HG03460 (cell line): Measurements from ENCODE around the gene RHBDF1.

Experiments
- ATAC-seq: cut with Tn5 transposase; IDR thresholded peaks from one replicate; pipeline ENCODE4 v1.9.1; 2021; ENCODE audit not compliant: unreplicated experiment

RHBDF1 gene, protein sequence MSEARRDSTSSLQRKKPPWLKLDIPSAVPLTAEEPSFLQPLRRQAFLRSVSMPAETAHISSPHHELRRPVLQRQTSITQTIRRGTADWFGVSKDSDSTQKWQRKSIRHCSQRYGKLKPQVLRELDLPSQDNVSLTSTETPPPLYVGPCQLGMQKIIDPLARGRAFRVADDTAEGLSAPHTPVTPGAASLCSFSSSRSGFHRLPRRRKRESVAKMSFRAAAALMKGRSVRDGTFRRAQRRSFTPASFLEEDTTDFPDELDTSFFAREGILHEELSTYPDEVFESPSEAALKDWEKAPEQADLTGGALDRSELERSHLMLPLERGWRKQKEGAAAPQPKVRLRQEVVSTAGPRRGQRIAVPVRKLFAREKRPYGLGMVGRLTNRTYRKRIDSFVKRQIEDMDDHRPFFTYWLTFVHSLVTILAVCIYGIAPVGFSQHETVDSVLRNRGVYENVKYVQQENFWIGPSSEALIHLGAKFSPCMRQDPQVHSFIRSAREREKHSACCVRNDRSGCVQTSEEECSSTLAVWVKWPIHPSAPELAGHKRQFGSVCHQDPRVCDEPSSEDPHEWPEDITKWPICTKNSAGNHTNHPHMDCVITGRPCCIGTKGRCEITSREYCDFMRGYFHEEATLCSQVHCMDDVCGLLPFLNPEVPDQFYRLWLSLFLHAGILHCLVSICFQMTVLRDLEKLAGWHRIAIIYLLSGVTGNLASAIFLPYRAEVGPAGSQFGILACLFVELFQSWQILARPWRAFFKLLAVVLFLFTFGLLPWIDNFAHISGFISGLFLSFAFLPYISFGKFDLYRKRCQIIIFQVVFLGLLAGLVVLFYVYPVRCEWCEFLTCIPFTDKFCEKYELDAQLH

DNA sequence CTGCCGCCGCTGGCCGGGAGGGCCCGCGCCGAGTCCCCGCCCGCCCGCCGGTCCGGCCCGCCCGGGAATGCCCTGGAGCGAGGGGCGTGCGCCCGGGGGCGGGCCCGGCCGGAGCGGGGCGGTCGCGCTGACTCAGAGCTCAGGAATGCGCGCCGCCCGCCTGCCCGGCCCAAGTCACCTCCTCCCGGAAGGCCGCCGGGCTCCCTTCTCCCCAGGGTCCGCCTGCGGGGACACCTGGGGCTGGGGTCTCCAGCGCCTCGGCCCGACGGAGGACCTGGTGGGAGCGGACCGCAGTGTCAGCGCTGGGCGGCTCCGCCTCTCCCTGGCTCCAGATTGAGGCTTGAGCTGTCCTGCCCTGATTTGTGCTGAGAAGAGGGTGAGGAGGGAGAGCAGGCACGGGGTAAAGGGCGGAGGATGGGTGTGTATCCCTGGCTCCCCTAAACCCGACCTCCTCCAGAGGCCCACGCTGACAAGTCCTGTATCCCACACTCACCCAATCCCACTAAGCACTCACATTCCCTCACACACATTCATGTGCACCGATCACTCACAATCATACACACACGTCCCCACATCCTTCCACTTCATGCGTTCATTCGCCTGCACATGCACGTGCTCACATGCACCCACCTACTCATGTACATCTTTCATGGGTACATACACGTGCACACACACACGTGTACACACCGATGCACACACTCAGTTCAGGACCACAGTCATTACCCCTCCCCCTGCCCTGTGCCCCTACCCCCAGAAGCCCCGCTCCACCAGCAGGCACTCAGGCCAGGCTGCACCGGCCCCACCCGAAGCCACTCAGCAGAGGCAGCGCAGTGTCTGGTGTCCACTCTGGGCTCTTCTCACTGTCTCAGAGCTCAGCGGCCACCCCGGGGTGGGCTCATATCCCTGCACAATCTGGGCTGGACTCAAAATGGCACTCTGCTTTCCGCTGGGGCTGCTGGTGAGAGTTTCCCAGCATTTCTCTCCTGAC, at the start of gene RHBDF1:
Gene RHBDF1 (minus strand): TSS at position 71 of the 988 bp plus-strand sequence. CDS start 7,616 bp downstream, outside the sequence.
- ATAC-seq: no peak

DNA sequence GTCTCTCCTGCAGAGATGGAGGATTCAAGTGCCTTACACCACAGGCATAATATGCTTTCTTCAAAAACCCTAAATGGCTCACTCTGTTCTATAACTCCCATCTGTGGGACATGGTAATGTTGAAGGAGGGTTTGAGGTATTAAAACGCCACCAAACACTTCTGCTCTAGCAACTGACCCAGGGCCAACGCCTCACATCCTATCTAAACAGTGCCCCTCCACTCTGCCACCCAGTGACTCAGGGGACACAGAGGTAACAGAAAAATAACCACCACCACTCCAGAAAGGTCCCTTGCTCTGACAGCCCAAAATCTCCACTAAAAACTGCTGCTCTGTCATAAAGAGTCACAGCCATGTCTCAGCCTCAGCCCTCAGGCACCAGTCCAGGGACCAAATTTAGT, 48.3 kb upstream of the RHBDF1 start:
- no peak for ATAC-seq

DNA sequence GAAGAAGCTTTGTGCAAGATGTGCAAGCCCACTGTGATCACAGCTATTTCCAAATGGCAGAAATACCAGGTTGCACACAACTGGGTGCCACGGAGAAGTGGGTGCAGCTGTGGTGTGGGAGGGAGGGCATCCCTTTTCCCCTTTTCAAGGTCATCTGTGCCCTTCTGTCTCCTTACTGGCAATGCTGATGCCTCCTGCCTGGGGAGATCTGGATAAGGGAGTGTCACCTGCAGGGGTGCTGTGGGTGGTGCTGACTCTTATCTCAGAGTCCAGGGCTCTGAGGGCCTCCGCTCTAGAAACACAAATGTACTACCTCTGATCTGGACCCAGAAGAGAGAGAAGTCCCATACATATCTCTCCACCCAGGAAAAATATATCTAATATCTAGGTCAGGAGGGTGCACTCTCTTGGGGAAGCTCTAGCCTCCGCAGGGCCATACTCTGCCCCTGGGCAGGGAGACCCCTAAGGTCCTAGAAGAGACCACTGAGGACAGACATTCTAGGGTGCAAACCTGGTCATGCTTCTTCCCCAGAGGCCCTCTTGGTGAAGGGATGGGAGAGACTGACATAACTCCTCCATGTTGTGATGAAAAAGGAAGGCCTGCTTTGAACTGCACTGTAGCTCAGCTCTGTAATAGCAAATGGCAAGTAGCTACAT, 47.5 kb upstream of the RHBDF1 start:
- no peak for ATAC-seq

DNA sequence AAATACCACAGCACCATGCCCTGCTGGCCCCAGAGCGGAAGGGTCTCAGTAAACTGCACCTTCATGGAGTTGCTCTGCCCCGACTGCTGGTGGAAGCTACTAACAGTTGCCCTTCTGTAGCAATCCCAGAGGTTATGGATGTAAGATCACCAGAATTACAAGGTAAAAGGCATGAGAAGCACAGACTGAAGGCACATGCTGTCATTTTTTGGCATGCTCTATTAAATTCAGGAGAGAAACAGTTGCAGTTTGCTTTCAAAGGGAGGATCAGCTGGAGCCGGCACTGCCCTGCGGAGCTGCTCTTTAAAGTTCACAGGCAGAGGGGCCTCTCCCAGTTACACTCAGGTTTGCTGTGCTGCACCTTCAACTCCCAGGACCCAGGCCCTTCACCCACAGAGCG, 46.9 kb upstream of the RHBDF1 start:
- no peak for ATAC-seq

DNA sequence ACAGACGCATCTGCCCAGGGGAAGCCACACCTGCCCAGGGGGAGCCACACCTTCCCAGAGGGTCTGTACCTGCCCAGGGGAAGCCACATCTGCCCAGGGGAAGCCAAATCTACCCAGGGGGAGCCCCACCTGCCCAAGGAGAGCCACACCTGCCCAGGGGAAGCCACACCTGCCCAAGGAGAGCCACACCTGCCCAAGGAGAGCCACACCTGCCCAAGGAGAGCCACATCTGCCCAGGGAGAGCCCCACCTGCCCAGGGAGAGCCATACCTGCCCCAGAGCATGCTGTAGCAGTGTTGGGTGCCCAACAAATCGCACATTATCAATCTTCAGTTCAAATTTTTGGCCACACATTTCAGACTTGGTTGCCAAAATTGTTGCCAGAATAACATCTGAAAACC, 46.4 kb upstream of the RHBDF1 start:
- ATAC-seq: no peak

DNA sequence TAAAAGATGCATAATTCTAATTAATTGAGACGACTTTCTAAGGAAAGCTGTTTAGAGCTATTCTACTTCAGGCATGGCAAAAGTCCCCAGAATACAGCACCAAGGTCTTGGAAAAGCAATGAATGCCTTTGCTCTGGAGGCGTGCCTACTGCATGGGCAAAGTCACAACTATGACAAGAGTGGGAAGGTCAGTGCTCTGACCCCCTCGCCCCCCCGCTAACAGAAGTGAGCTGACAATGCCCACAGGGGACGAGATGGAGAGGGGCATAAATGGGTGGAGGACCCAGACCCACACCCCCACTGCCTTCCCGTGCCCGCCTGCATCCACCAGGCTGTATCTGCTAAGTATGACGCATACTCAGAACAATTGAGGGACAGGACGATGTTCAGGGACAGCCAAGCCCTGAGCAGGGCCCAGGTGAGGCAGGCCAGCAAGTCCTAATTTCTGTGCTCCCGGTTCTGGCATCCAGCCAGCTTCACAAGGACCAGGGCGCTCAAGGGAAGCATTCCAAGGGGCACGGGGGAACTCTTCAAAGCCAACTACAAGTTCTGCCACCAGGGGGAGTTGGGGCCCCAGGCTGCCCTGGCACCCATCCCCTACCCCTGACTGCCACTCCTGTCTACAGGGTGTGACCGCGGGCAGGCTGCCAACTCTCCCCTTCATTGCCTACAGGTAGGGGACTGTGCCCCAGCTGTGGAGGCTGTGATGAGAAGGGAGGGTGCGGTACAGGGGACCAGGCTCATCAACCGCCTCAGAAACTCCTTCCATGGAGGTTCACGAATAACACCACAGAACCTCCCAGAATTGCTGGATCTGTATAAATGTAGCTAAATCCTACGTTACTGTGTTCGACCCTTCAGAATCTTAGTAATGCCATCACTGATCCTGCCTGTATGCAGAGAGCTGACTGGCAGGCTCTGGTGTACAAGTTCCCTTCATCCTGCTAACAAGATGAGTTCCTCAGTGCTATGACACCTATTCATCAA, 45.2 kb upstream of the RHBDF1 start:
- ATAC-seq: no peak

DNA sequence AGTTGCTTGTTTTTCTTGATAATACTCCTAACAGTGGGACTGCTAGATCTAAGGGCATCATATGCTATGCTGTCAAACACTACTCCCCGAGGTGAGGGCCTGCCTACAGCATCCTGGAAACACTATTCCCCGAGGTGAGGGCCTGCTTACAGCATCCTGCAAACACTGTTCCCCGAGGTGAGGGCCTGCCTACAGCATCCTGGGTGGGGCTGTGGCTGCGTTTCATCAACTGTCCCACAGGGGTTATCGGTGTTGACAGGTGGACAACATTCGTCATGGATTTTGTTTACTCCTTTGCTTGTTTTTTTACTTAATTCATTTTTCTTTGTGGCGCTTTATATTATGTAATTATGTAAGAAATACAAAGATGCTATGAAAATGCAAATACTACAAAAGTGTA, 43.6 kb upstream of the RHBDF1 start:
- no peak for ATAC-seq

DNA sequence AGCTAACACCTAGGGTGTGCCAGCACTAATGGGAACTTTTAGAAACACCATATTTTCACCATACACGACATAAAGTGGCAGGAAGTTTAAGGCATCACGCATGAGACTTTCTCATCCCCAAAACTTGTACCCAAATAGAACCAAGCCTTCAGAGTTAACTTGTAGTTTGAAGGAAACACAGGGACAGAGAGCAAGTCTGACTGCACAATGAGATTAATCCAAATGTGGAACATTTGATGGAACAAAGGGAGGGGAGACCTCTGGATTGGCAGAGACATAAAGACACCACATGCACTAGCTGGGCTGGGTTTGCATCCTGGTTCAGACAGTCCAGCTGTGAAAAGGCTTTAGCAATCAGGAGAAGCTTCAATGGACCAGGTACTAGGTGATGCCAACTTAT, 41.9 kb upstream of the RHBDF1 start:
- ATAC-seq: no peak

DNA sequence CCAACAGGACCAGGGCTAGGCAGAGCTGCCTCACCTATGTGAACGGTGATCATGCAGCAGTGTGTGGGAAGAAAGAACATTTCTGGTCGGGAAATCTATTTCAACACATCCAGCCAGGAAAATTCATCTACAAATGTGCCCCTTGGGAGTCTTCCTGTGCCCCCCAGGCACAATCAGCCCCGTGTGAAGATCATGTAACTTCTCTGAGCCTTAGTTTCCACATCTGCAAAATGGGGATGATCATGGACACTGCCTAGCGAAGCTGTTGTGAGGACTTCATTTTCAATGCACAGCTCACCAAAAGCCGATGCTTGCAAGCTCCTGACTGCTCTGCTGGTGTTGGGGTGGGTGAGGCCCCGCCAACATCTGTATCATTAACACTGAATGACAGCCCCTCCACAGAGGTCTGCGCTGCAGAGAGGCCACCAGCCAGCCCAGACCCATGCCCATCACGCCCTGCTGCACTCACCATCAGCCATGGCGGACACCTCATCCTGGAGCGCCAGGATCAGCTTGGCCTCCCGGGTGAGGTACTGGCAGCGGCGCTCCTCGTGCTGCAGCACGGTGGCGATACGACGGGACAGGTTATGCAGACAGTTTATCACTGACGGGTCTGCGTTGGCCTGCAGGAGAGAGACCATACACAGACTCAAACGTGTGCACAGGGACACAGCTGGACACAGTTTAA, 39.9 kb upstream of the RHBDF1 start:
- no peak for ATAC-seq

DNA sequence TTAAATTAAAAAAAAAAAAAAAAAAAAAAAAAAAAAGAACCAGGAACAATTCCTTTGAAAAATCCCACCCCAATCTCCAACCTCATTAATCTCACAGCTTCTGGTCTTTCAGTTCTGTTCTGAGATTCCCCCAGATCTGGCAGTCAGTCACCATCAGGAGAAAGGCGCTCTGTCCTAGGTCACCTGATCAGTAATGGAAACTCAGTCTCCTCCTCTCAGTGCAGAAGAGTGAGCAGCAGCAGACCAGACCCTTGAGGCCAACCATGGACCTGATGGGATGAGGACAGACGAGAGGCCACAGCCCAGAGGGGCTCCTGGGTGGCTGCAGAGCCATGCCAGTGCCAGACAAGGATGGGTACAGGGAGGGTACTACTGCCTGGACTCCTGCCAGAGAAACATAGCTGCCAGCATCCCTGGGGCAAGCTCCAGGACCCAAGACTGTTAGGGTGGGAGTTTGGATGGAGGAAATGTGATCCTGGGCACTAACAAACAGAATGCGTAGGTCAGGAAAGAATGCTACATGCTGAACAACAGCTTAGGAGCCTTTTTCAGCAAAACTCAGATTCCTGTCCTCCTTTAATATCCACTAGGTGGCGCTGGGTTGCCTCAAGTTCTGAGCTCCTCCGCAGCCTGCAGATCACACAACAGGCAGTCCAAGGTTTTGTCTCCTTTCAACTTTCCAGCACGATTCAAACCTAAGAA, 34.3 kb upstream of the RHBDF1 start:
- no peak for ATAC-seq

DNA sequence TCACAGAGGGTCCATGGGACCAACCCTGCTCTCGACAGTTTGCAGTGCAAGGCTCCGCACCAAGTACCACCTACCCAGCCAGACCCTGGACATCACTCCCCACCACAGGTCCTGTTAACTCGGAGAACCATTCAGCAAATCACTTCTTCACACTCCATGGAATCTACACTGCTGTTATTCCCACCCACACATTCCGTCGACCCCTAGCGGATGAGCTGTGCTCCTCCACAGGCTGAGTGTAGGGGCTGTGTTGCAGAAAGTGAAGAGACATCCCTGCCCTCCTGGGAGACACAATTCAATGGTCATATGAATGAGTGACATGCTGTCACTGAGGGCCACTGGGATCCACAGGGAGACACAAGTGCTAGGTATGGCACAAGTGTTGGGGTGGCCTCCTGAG, 33.1 kb upstream of the RHBDF1 start:
- ATAC-seq: no peak

DNA sequence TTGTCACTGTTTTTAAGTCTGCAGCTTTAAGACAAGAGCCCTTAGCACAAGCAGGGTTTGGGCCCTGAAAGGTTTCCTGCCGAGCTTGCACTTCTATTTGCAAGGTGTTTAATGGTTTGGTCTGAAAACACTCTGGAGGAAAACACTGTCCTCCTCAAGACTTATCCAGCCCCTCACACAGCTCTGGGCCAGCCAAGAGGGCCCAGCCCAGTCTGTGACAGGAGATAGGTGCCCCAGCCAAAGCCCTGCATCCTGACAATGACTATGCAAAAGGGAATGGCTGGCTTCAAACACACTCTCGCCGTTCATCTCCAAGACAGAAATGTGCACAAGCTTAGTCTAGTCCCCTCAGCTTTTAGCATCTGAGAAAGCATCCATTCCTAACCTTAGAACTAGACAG, 32.5 kb upstream of the RHBDF1 start:
- no peak for ATAC-seq

DNA sequence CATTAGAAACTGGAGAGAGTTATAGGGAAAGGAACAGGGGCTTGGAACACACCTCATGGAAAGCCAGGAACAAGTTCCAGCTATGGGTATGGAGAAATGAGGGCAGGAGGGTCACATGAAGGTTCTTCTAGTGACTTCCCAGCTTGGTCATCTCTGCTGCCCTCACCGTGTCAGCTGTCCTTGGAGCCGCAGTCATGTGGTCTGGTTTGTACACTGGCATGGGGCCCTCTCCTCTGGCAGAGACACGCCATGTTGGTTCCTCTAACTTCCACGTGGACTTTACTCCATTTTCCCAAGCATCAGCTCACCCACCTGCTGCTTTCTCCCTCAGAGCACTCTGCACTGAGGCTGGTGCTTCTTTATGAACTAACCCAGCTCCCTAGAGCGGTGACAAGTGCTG, 31.9 kb upstream of the RHBDF1 start:
- no peak for ATAC-seq

DNA sequence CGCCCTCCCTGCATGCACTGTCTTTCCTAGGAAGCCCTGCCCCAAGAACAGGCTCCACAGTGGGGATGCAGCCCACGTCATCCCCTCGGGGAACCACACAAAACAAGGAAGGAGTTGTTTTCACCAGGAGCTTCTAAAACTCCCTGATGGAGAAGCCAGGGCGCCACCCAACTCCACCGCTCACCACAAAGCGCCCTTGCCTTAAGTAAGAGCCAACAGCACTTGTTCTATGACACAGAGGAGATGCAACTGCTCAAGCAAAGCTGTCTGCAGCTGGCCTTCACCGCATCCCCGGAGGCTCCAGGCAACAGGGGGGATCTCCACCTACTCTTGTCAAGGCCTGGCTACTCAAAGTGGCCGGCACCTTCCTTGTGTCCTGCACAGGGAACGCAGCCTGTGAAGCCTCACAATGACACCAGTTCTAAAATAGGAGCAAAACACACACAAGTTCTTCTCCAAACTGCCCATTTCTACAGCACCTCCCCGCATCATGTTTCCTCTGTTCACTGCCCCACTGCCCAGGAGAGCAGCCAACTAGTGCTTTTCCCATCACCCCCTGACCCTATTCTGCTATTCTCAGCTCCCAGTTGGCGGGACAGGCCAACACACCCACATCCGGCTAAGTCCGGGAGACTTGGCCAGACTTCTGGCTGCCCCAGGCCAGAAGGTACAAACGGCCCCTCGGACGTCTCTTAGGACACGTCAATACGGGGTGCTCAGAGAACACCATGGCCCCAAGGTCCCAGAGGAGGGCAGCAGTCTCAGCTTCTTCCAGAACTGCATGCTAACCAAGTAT, 29.8 kb upstream of the RHBDF1 start:
- no peak for ATAC-seq

DNA sequence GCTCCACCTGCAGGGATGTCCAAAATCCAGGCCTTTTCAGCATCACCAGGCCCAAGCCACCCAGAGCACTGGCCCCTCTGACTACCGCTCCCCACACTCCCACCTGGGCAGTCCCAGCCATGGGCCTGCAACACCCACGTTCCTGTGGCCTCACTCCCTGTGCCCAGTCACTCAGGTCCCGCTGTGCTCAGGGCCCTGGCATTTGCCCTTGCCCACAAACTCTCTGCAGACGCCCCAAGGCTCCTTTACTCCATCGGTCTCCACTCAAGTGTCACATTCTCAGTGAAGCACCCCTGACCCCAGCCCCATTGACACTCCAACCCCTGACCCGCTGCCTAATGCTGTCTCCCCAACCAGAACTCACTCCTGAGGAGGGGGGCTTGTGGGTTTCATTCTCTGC, 29.2 kb upstream of the RHBDF1 start:
- no peak for ATAC-seq

DNA sequence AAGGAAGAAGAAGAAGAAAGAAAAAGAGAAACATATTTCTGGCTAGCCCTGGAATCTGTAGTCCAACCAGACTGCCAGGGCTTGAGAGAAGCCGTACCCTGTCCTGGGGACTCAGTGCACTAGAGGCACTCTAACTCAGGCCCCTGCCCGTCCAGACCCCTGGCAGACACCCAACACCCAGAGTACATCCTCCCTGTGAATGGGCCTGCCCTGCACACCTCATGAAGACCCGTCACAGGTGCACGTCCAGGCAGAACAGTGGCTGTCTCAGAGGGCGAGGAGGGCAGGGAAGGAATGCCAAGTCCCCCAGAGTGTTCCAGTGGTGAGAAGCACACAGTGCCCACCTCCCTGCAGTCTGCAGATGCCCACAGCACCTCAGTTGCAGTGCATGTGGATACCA, 28.6 kb upstream of the RHBDF1 start:
- ATAC-seq: no peak

DNA sequence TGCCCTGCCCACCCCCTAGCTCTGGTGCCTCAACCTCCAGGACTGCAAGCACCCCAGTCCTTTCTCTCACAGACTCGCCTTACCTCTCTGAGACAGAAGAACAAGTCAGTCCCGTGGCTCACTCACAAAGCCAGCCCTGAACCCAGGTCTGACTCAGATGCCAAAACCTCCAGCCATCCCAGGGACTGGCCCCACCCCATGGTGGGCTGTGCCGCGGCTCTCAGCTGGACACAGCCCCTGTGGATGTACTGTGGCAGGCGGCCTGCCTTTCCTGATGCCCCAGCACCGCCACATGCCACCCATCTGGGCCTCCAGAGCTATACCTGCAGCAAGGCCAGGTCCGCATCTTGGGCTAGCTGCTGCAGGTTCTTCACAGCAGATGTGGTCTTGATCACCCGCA, 25.4 kb upstream of the RHBDF1 start:
- no peak for ATAC-seq
